Uterus (tissue), 2 donors: Measurements from ENCODE around the gene FETUB.

Experiments used
- POLR2A ChIP-seq, 2 donors: fragments of 450-650 bp; IDR thresholded peaks; one replicate each; pipeline ENCODE4 v1.6.1; 2016; ENCODE audit warnings: antibody characterized with exemption in 2 of 2, mild to moderate bottlenecking in 1 of 2, moderate library complexity in 1 of 2
- TF ChIP-seq, protein P1 (sequence below), 4 experiments: fragments of 200-600 bp in 2 of 4; fragments of 450-650 bp in 2 of 4; sonication (generic) in 2 of 4; IDR thresholded peaks; one replicate each; pipeline ENCODE4 v1.5.1; 2016 to 2019; ENCODE audit warnings: antibody characterized with exemption in 4 of 4, mild to moderate bottlenecking in 2 of 4, moderate library complexity in 1 of 4

DNA sequence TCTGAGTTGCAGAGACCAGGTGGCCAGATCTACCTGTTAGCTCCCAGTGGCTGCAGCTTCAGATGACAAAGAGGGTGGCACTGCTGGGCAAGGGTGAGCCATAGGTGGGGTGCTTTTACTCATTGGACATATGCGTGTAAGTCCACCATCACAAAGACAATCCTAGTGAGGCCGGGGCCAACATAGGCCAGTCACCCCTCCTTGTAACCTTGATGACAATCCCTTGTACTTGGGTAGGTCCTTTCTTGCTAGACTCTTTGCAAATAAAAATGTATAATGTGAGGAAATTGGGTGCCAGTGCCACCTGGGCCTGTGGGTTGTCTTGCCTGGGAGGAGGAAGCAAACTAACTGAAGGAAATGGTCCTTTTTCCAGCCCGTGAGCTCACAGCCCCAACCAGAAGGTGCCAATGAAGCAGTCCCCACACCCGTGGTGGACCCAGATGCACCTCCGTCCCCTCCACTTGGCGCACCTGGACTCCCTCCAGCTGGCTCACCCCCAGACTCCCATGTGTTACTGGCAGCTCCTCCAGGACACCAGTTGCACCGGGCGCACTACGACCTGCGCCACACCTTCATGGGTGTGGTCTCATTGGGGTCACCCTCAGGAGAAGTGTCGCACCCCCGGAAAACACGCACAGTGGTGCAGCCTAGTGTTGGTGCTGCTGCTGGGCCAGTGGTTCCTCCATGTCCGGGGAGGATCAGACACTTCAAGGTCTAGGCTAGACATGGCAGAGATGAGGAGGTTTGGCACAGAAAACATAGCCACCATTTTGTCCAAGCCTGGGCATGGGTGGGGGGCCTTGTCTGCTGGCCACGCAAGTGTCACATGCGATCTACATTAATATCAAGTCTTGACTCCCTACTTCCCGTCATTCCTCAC, 19.7 kb upstream of the FETUB start:
- TF ChIP-seq, protein P1, sequence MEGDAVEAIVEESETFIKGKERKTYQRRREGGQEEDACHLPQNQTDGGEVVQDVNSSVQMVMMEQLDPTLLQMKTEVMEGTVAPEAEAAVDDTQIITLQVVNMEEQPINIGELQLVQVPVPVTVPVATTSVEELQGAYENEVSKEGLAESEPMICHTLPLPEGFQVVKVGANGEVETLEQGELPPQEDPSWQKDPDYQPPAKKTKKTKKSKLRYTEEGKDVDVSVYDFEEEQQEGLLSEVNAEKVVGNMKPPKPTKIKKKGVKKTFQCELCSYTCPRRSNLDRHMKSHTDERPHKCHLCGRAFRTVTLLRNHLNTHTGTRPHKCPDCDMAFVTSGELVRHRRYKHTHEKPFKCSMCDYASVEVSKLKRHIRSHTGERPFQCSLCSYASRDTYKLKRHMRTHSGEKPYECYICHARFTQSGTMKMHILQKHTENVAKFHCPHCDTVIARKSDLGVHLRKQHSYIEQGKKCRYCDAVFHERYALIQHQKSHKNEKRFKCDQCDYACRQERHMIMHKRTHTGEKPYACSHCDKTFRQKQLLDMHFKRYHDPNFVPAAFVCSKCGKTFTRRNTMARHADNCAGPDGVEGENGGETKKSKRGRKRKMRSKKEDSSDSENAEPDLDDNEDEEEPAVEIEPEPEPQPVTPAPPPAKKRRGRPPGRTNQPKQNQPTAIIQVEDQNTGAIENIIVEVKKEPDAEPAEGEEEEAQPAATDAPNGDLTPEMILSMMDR (IDR thresholded peaks at IDR 0.05): no peak
- no peak for TF ChIP-seq POLR2A (IDR thresholded peaks at IDR 0.05)
